Neural progenitor cell (in vitro differentiated cells): ENCODE results near the gene GPRIN3.

Experiments
- CTCF ChIP-seq: fragments of 200-600 bp; sonication (generic); IDR thresholded peaks from 2 replicates; pipeline ENCODE4 v1.5.1; 2017; ENCODE audit warnings: antibody characterized with exemption, mild to moderate bottlenecking
- EZH2 ChIP-seq: fragments of 200-600 bp; sonication (generic); IDR thresholded peaks from 2 replicates; pipeline ENCODE4 v1.6.1; 2017; ENCODE audit warnings: antibody characterized with exemption, mild to moderate bottlenecking, moderate library complexity
- EZH2phosphoT487 ChIP-seq: fragments of 200-600 bp; sonication (generic); IDR thresholded peaks from 2 replicates; pipeline ENCODE4 v1.6.1; 2017; ENCODE audit warnings: antibody characterized with exemption

GRCh38 chr4:89329280-89329679 is 21.7 kb upstream of the GPRIN3 start:
- TF ChIP-seq CTCF = no peak
- TF ChIP-seq EZH2 = no peak
- TF ChIP-seq EZH2phosphoT487 = no peak
